ENCODE data around the gene SIN3B. TPM values are rescaled to one million over a fixed set of nuclear protein-coding genes. Genes with fewer than 3 reads are reported as not detected.

Gene SIN3B
- total and polyA plus RNA-seq, 9 of the 15 experiments (the other 6 are each of a cell fraction or from before 2014, with no cell fraction given) = 0.51 to 34.2 (median 14.3) TPM

DNA sequence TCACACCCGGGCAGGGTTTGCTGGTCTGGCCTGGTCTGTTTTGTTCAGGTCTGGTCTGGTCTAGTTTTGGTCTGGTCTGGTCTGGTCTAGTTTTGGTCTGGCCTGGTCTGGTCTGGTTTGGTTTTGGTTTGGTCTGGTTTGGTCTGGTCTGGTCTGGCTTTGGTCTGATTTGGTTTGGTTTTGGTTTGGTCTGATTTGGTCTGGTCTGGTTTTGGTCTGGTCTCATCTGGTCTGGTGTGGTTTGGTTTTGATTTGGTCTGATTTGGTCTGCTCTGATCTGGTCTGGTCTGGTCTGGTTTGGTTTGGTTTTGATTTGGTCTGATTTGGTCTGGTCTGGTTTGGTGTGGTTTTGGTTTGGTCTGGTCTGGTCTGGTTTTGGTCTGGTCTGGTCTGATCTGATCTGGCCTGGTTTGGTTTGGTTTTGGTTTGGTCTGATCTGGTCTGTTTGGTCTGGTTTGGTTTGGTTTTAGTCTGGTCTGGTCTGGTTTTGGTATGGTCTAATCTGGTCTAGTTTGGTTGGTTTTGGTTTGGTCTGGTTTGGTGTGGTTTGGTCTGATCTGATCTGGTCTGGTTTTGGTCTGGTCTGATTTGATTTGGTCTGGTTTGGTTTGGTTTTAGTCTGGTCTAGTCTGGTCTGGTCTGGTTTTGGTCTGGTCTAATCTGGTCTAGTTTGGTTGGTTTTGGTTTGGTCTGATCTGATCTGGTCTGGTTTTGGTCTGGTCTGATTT lies 45.2 kb downstream of the SIN3B start:
- peaks cover 6% of the 10 kb centered on the region for H3K9me3 ChIP-seq (replicated peaks; ENCODE audit: control insufficient read depth, insufficient read depth, low read depth, low read length)
- peaks cover 0 to 17% of the 10 kb centered on the region in 2 experiments; a peak in 2 of 5 replicates for H3K4me1 ChIP-seq (replicated peaks in 1 of 2; ENCODE audit: control insufficient read depth in 2 of 2, insufficient read depth in 2 of 2, low read length in 2 of 2)
- H3K4me2 ChIP-seq (ENCODE audit: insufficient read depth, low read length) = no peak overlapping the region
- DNase-seq (ENCODE audit: extremely low read depth in 1 of 4, low spot score in 3 of 4) = no peak
- WGBS (ENCODE audit: insufficient coverage, low coverage, missing lambda C conversion rate) = 94% methylated on average over 1 of the region's 1 CpG
- no peaks in the 10 kb centered on the region for H4K20me1 ChIP-seq (replicated peaks; ENCODE audit: control insufficient read depth, insufficient read depth, low read length)
- peaks cover 73% of the 10 kb centered on the region; the same call in 1 of the 3 replicates for H3K36me3 ChIP-seq (ENCODE audit: control insufficient read depth, insufficient read depth, low read length)
- peak; percentile 89 for FAIRE-seq
- H3K27ac ChIP-seq (ENCODE audit: extremely low read depth, low read depth, low read length) = peak overlapping the region; percentile 28; the same call in 1 of the 3 replicates
- H3K4me3 ChIP-seq = no peak overlapping the region
- CTCF ChIA-PET (ENCODE audit: low intra/inter-chr PET ratio) = no interaction called here
- ATAC-seq = no peak
- BruUV-seq (replicated peaks) = no TSS peak
- intact Hi-C loops (cut with micrococcal nuclease) = no loop called here
- POLR2A ChIA-PET = no interaction called here
- H3K79me2 ChIP-seq (ENCODE audit: control insufficient read depth, insufficient read depth, low read length) = peaks cover 15% of the 10 kb centered on the region; the same call in 2 of the 3 replicates
- no peak overlapping the region for H2AFZ ChIP-seq (ENCODE audit: low read depth, low read length)
- H3K9ac ChIP-seq (ENCODE audit: insufficient read depth in 1 of 2, low read depth in 2 of 2, low read length in 2 of 2) = no peak overlapping the region
- in situ Hi-C loops (cut with MboI) = no loop called here
- no peaks in the 10 kb centered on the region for H3K27me3 ChIP-seq (ENCODE audit: control insufficient read depth in 2 of 2, insufficient read depth in 2 of 2, low read length in 2 of 2)
- no peaks in the 10 kb centered on the region for H3K9me1 ChIP-seq (ENCODE audit: control insufficient read depth, insufficient read depth, low read length)
- TF ChIP-seq THRAP3 (IDR thresholded peaks at IDR 0.05; ENCODE audit: borderline replicate concordance) = no peak
- TF ChIP-seq TSC22D4 (tag; IDR thresholded peaks at IDR 0.05) = no peak
- TF ChIP-seq, protein P1, sequence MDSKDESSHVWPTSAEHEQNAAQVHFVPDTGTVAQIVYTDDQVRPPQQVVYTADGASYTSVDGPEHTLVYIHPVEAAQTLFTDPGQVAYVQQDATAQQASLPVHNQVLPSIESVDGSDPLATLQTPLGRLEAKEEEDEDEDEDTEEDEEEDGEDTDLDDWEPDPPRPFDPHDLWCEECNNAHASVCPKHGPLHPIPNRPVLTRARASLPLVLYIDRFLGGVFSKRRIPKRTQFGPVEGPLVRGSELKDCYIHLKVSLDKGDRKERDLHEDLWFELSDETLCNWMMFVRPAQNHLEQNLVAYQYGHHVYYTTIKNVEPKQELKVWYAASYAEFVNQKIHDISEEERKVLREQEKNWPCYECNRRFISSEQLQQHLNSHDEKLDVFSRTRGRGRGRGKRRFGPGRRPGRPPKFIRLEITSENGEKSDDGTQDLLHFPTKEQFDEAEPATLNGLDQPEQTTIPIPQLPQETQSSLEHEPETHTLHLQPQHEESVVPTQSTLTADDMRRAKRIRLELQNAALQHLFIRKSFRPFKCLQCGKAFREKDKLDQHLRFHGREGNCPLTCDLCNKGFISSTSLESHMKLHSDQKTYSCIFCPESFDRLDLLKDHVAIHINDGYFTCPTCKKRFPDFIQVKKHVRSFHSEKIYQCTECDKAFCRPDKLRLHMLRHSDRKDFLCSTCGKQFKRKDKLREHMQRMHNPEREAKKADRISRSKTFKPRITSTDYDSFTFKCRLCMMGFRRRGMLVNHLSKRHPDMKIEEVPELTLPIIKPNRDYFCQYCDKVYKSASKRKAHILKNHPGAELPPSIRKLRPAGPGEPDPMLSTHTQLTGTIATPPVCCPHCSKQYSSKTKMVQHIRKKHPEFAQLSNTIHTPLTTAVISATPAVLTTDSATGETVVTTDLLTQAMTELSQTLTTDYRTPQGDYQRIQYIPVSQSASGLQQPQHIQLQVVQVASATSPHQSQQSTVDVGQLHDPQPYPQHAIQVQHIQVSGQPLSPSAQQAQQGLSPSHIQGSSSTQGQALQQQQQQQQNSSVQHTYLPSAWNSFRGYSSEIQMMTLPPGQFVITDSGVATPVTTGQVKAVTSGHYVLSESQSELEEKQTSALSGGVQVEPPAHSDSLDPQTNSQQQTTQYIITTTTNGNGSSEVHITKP (IDR thresholded peaks at IDR 0.05; ENCODE audit: partially characterized antibody) = peak; percentile 39
- no peak for TF ChIP-seq ETV5 (CRISPR knock-in tag; IDR thresholded peaks at IDR 0.05; ENCODE audit: low read depth)
- no peak for TF ChIP-seq ZNF644 (tag; IDR thresholded peaks at IDR 0.05; ENCODE audit: low read depth)
- TF ChIP-seq ZNF780A (CRISPR knock-in tag; IDR thresholded peaks at IDR 0.05) = no peak
- no peak for TF ChIP-seq SAP30 (IDR thresholded peaks at IDR 0.05; ENCODE audit: borderline replicate concordance, insufficient read depth, low read depth, low read length, poor library complexity, severe bottlenecking)
- no peak for TF ChIP-seq ETS2 (tag; IDR thresholded peaks at IDR 0.05; ENCODE audit: borderline replicate concordance, poor library complexity, severe bottlenecking)
- no peak for TF ChIP-seq GTF2F1 (IDR thresholded peaks at IDR 0.05; ENCODE audit: low read depth, low read length)
- no peak for TF ChIP-seq ZBTB8A (IDR thresholded peaks at IDR 0.05; ENCODE audit: partially characterized antibody)
- no peak for TF ChIP-seq HMG20A (CRISPR knock-in tag; conservative IDR thresholded peaks at IDR 0.05)
- TF ChIP-seq RNF2 (IDR thresholded peaks at IDR 0.05) = no peak
- no peak for TF ChIP-seq TOE1 (IDR thresholded peaks at IDR 0.05; ENCODE audit: borderline replicate concordance)
- TF ChIP-seq TOE1 (CRISPR knock-in tag; IDR thresholded peaks at IDR 0.05; ENCODE audit: borderline replicate concordance, low read depth) = no peak
- no peak for TF ChIP-seq EP300 (IDR thresholded peaks at IDR 0.05; ENCODE audit: low read length)
- TF ChIP-seq, protein P2, sequence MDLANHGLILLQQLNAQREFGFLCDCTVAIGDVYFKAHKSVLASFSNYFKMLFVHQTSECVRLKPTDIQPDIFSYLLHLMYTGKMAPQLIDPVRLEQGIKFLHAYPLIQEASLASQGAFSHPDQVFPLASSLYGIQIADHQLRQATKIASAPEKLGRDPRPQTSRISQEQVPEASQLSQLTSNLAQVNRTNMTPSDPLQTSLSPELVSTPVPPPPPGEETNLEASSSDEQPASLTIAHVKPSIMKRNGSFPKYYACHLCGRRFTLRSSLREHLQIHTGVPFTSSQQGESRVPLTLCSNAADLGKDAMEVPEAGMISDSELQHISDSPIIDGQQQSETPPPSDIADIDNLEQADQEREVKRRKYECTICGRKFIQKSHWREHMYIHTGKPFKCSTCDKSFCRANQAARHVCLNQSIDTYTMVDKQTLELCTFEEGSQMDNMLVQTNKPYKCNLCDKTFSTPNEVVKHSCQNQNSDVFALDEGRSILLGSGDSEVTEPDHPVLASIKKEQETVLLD (IDR thresholded peaks at IDR 0.05) = no peak
- peak; percentile 38; the same call in 1 of the 2 replicates for TF ChIP-seq NCOA1 (IDR thresholded peaks at IDR 0.05; ENCODE audit: low read depth)
- no peak for TF ChIP-seq TAL1 (IDR thresholded peaks at IDR 0.05)
- TF ChIP-seq U2AF1 (optimal IDR thresholded peaks at IDR 0.05; ENCODE audit: low read depth, low read length) = no peak
